Ovary (tissue), 3 donors: ENCODE measurements around the gene FUT7.

ENCODE experiments used
- CTCF ChIP-seq, 3 donors: fragments of 450-650 bp in 2 of 3; fragments of 200-600 bp in 1 of 3; IDR thresholded peaks; one replicate each; pipeline versions ENCODE4 v1.5.1 to v1.8.0; 2016 to 2022; ENCODE audit warnings: antibody characterized with exemption in 3 of 3, mild to moderate bottlenecking in 1 of 3
- EP300 ChIP-seq: sonication (generic); formaldehyde crosslinking; IDR thresholded peaks from one replicate; pipeline ENCODE4 v1.6.1; 2017; ENCODE audit warnings: antibody characterized with exemption
- POLR2A ChIP-seq: fragments of 450-650 bp; IDR thresholded peaks from one replicate; pipeline ENCODE4 v1.6.1; 2017; ENCODE audit warnings: antibody characterized with exemption, mild to moderate bottlenecking, moderate library complexity
- donor health status: DM: no; HTN: no; CAD: no.

- no peak for TF ChIP-seq CTCF (IDR thresholded peaks at IDR 0.05)
- TF ChIP-seq EP300, result no peak
- no peak for TF ChIP-seq POLR2A
These were observed 46.8 kb downstream of the FUT7 start for GRCh38 chr9:136985027-136985602.
